Retina (tissue), 1 donor: Measurements from ENCODE around the gene OR10V1.

Experiments used
- DNase-seq: peaks from one replicate; pipeline ENCODE4 v3.0.0-alpha.2; 2016

OR10V1 gene

DNA sequence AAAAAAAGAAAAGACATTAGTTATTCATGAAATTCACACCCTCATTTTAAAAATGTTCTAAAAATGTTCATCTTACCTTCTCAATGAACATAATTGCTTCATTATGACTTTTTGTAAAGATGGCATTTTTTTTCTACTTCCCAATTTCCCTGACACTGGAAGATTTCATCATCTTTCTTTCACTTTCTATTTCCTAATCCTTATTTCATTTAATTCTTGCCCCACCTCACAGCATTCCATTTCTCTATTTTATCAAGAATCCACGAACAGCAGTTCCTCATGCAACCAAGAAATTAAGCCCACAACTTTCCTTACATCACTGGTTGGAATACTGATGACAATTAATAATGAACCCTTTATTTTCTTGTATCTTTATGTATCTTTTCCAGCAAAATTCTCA, 46.7 kb downstream of the OR10V1 start:
- no peak for DNase-seq
